Activated CD4-positive, alpha-beta T cell treated with anti-CD3 and anti-CD28 coated beads for 36 hours (primary cell): ENCODE data around the gene RAD51B. TPM values are rescaled to one million over a fixed set of nuclear protein-coding genes. Genes with fewer than 3 reads are reported as not detected.
"Not testable (repeated sequence)": the region's sequence is repeated elsewhere in the genome, so short reads cannot be mapped to it uniquely, and the experiment has no call there.

Source experiments
- ATAC-seq: fragments of 200-7000 bp; cut with Tn5 transposase; one replicate; pipeline ENCODE4 v1.10.0; 2021; ENCODE audit warnings: mild to moderate bottlenecking, moderate library complexity
- CTCF ChIA-PET: fragments of 350-600 bp; sonication (Branson Sonifier 250); formaldehyde crosslinking; loops from one replicate; lab custom pipeline; 2021; ENCODE audit warnings: antibody characterized with exemption; lab: Charles Lee
- POLR2A ChIA-PET: fragments of 350-600 bp; sonication (Branson Sonifier 250); formaldehyde crosslinking; loops from one replicate; lab custom pipeline; 2021; ENCODE audit warnings: antibody characterized with exemption, inconsistent platforms; lab: Charles Lee
- DNase-seq: peaks from one replicate; pipeline ENCODE4 v3.0.0-alpha.2; 2020
- H3K27ac Mint-ChIP-seq: one replicate; pipeline ENCODE4 v1.8.0; 2021; ENCODE audit warnings: mixed read lengths
- H3K27me3 Mint-ChIP-seq: one replicate; pipeline ENCODE4 v1.8.0; 2021; ENCODE audit warnings: mixed read lengths
- H3K36me3 Mint-ChIP-seq: one replicate; pipeline ENCODE4 v1.8.0; 2021; ENCODE audit warnings: low read depth, mixed read lengths
- H3K4me1 Mint-ChIP-seq: one replicate; pipeline ENCODE4 v1.8.0; 2021; ENCODE audit warnings: mixed read lengths
- H3K4me3 Mint-ChIP-seq: one replicate; pipeline ENCODE4 v1.8.0; 2021; ENCODE audit warnings: mild to moderate bottlenecking, moderate library complexity, mixed read lengths
- H3K9me3 Mint-ChIP-seq: one replicate; pipeline ENCODE4 v1.8.0; 2021; ENCODE audit warnings: low read depth, mixed read lengths
- intact Hi-C, 2 experiments: fragments of 100-400 bp; cut with DNase I in 1 of 2; cut with micrococcal nuclease in 1 of 2; formaldehyde crosslinking; loops; one replicate each; pipeline versions ENCODE4 v1.14.2 to v1.15.1; 2022 to 2024; cut with DNase I, micrococcal nuclease
- total RNA-seq, 2 experiments: library from RNA; stranded (reverse); gene quantifications; one replicate each; pipeline ENCODE4 v1.2.3, GENCODE V29; 2021

Gene RAD51B
- total RNA-seq, 2 experiments from 2014 or later: 26.4 to 39.9 TPM

DNA sequence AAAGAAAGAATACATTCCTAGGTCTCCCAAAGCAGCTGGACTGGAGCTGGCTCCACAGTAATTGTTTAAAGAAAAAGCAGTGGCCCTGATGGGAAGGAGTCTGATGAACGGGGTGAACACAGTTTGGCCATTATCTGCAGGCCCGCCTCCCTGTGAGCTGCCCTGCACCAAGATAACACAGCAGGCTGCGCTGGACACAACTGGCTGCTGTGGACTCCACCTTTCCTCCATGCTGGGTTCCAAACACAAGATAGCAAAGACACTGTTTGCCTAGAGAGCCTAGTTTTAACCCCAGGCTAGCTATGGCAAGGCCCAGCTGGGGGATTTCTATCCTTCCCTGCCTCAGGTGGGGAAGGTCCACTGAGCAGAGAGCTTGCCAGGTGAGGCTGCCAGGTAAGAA lies 938.7 kb downstream of the RAD51B start:
- intact Hi-C loops: no loop called here
- no peak for ATAC-seq
- Mint-ChIP-seq H3K9me3 (no peaks in the 10 kb centered on the region), H3K4me1 (peaks cover 7% of the 10 kb centered on the region), H3K27ac (no peak overlapping the region), H3K4me3 (no peak overlapping the region), H3K27me3 (no peaks in the 10 kb centered on the region), H3K36me3 (no peaks in the 10 kb centered on the region)
- CTCF ChIA-PET: interaction anchor here (1.0 to 1.3 kb wide), 2 partner anchors 31 to 38 kb away, joined by 7 read pairs; no protein-coding TSS in a partner anchor
- no peak for DNase-seq
- POLR2A ChIA-PET: no interaction called here

DNA sequence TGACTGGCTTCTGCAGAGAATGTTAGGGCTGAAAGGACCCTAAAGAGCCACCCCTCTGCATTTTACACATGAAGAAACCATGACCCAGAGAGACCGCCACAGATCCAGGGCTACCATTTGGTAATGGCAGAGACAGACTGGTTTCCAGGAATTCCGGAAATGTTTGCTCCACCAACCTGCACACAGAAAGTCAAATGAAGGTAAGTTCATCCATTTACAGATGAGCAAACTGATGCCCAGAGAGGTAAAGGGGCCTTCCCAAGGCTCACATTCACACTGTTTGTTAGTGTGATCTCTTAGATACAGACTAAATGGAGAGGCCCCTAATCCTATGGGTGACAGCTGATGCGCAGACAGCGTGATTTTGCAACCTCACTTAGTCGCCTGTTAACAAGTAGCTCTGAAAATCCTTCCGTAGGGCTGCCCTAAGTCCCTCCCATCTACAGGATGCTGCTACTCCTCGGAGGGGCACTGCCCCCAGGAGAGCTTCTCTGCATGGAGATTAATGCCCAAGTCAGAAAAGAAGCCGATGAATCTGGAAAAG lies 939.5 kb downstream of the RAD51B start:
- CTCF ChIA-PET: no interaction called here

DNA sequence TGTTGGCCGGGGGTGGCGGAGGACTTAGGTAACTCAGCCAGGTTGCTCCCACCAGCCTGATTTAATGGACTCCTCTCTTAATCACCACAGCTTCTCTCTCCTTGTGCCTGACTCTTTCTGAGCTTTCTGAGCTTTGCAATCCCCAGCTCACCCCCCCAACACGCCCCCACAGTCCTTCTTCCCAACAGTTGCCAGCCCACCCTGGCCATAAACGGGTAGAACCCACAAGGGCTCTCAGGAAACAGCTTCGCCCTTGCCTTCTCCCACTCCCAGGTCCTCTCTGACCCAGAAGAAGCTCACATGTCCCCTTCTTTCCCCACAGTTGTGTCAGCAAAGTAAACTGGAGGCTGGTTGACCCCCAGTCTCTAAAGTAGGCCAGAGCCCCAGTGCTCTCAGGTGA lies 940.4 kb downstream of the RAD51B start:
- Mint-ChIP-seq H3K27ac (no peak overlapping the region), H3K9me3 (no peaks in the 10 kb centered on the region), H3K4me3 (no peak overlapping the region), H3K27me3 (no peaks in the 10 kb centered on the region), H3K36me3 (no peaks in the 10 kb centered on the region), H3K4me1 (peaks cover 10% of the 10 kb centered on the region)
- intact Hi-C loops: no loop called here
- POLR2A ChIA-PET: interaction anchor here (0.6 kb wide), 1 partner anchor 82 kb away, joined by 3 read pairs; no protein-coding TSS in a partner anchor
- no peak for ATAC-seq
- no peak for DNase-seq
- CTCF ChIA-PET: interaction anchor here (0.7 kb wide), 1 partner anchor 312 kb away, joined by 3 read pairs; no protein-coding TSS in a partner anchor

More for the DNA sequence above, 939.5 kb downstream of the RAD51B start:
- POLR2A ChIA-PET: no interaction called here
- no peak for ATAC-seq
- H3K4me1 Mint-ChIP-seq: peaks cover 7% of the 10 kb centered on the region
- no peak for DNase-seq
- no peaks in the 10 kb centered on the region for H3K27me3 Mint-ChIP-seq
- H3K27ac Mint-ChIP-seq: no peak overlapping the region
- H3K36me3 Mint-ChIP-seq: no peaks in the 10 kb centered on the region
- H3K4me3 Mint-ChIP-seq: no peak overlapping the region
- no peaks in the 10 kb centered on the region for H3K9me3 Mint-ChIP-seq
- intact Hi-C loops: no loop called here

DNA sequence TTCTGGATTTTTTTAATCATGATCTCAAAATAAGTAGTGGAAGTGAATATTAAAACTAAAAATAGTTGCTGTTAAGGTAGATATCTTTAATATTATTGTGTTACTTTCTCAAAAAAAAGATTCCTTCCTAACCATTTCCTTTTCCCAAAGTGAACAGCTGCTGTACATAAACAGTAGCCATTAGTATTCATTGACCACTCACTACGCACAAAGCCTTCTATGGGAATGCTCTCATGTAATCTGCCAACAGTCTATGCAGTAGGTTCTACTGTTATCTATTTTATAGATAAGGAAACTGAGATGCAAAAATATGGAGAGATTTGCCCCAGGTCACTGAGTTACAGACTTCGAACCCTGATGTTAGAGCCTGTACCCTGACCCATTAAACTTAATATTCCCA lies 941.2 kb downstream of the RAD51B start:
- no peak overlapping the region for H3K4me3 Mint-ChIP-seq
- H3K27me3 Mint-ChIP-seq: no peaks in the 10 kb centered on the region
- H3K4me1 Mint-ChIP-seq: peaks cover 14% of the 10 kb centered on the region
- POLR2A ChIA-PET: no interaction called here
- H3K27ac Mint-ChIP-seq: no peak overlapping the region
- no peak for ATAC-seq
- intact Hi-C loops: no loop called here
- no peak for DNase-seq
- H3K36me3 Mint-ChIP-seq: no peaks in the 10 kb centered on the region
- no peaks in the 10 kb centered on the region for H3K9me3 Mint-ChIP-seq
- CTCF ChIA-PET: no interaction called here

DNA sequence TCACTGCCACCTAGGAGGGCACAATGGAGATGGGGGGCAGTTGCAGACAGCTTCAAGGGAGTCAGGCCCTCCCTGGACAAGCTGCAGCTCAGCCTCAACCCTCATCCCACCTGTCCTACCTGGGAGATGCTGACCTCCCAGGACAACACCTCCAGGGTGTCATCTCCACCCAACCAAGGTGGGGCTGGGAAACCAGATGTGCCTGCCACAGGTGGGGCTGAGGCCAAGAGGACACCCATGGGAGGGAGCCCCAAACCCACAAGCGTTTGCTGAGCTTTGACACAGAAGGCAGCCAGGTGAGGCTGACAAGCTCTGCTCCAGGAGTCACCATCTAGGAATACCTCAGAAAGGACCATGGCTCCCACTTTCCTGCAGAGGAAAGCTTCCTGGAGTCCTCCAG lies 941.8 kb downstream of the RAD51B start:
- POLR2A ChIA-PET: interaction anchor here (0.7 kb wide), 1 partner anchor 136 kb away, joined by 3 read pairs; no protein-coding TSS in a partner anchor
- Mint-ChIP-seq H3K4me1 (peaks cover 16% of the 10 kb centered on the region), H3K27me3 (no peaks in the 10 kb centered on the region), H3K27ac (no peak overlapping the region), H3K4me3 (no peak overlapping the region), H3K9me3 (no peaks in the 10 kb centered on the region), H3K36me3 (no peaks in the 10 kb centered on the region)
- CTCF ChIA-PET: interaction anchor here (0.9 to 1.1 kb wide), 2 partner anchors 9 to 243 kb away, joined by 3 read pairs; no protein-coding TSS in a partner anchor
- DNase-seq (no peak), ATAC-seq (no peak)
- intact Hi-C loops: no loop called here

DNA sequence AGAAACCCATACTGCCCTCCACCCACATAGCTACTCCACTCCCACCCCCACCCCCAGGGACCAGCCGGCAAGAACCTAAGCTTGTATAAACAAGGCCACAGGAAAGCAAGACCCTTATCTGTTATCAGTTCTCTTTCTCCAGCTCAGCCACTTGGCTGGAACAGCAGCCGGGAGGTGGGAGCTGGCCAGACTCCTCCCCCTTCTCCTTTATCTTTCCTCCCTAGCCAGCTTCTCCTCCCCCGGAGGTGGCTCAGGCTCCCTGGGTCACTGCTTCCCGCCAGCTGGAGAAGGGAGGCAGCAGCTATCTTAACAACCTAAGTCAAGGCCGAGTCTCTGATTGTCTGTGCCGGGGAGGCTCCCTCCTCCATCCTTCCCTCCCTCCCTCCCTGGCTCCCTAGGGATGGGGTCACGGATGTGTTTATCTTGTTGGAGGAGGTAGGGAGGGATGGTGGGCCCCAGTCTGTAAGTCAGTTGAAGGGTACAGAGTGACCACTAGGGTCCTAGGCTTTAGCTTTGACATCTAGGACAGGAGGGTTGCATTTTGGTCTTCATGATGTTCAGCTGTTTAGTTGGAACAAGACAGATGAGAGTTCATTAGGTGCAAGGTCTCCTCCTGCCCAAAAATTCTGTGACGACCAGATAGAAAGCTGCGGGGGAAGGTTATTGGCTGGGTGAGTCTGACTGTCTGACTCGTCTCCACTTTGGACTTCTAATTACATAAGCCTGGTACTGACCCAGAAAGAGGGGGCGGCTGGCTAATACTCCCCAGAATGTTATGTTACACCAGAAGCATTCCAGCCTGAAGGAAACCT lies 943.6 kb downstream of the RAD51B start:
- ChIA-PET CTCF (interaction anchor here (1.9 kb wide), 1 partner anchor 15 kb away, joined by 5 read pairs; no protein-coding TSS in a partner anchor), POLR2A (interaction anchor here (0.5 to 0.6 kb wide), 2 partner anchors 13 to 1002 kb away, joined by 3 to 6 read pairs; no protein-coding TSS in a partner anchor)
- ATAC-seq: no peak
- Mint-ChIP-seq H3K4me1 (peaks cover 18% of the 10 kb centered on the region), H3K27me3 (no peaks in the 10 kb centered on the region), H3K4me3 (no peak overlapping the region), H3K9me3 (no peaks in the 10 kb centered on the region), H3K36me3 (no peaks in the 10 kb centered on the region), H3K27ac (no peak overlapping the region)
- DNase-seq: no peak
- intact Hi-C loops: no loop called here

DNA sequence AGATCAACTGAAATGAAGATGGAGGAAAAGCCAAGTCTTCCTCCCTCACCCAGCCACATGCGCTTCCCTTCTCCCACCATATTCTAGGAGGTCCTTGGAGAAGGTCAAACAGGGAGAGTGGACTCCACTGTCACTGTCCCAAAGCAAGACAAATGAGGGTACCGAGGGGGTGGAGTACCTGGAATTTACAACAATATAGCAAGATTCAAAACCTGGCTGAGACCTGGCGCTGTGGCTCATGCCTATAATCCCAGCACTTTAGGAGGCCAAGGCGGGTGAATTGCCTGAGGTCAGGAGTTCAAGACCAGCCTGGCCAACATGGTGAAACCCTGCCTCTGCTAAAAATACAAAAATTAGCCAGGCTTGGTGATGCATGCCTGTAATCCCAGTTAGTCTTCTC lies 944.3 kb downstream of the RAD51B start:
- H3K27me3 Mint-ChIP-seq, DNase-seq, POLR2A ChIA-PET, H3K27ac Mint-ChIP-seq, H3K9me3 Mint-ChIP-seq, H3K4me3 Mint-ChIP-seq, H3K36me3 Mint-ChIP-seq, ATAC-seq, intact Hi-C loops: not testable (repeated sequence)
- peaks cover 18% of the 10 kb centered on the region for H3K4me1 Mint-ChIP-seq
- CTCF ChIA-PET: interaction anchor here (0.6 to 1.9 kb wide), 2 partner anchors 15 to 49 kb away, joined by 3 to 5 read pairs; no protein-coding TSS in a partner anchor

DNA sequence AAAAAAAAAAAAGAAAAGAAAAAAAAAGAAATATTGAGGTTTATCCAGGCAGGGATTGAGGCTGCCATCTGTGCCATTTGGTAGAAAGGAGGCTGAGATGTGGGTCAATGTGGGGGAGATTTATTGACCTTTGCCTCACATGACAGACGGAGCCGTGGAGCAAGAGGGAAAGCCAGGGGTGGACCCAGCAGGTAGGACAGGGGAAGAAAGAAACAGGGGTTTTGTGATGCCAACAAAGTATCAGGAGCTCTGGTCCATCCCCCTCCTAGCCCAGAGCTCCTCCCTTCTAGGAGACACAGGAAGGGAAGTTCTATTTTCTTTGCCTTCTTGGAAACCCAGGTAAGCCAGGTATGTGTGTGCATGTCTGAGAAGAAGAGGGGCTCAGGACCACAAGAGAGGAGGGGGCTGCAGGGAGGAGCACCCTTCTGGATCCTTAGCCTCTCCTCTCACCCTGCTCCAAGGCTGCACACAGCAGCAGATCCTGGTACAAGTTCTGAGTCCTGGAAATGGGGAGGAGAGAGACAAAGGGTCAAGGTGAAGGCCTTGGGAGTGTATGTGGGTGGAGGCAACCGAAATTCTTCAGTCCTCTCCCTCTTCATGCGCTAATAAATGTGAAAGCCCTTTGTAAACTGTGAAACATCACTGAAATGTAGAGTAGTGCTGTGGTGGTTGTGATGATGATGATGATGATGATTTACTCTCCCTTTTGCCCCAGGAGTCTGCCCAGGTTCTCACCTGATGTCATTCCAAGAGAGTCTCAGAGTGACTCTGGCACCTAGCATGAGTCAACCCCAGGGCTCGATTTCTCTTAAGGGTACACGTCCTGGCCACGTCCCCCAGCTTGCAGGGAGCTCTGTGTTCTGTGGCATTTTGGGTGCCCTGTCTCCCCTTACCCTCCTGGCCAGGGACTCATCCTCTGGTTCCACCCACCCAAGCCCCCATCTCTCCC lies 947.0 kb downstream of the RAD51B start:
- Mint-ChIP-seq H3K27me3 (no peaks in the 10 kb centered on the region), H3K36me3 (no peaks in the 10 kb centered on the region), H3K4me1 (peaks cover 36% of the 10 kb centered on the region), H3K9me3 (no peaks in the 10 kb centered on the region), H3K4me3 (no peak overlapping the region), H3K27ac (no peak overlapping the region)
- CTCF ChIA-PET: interaction anchor here (0.7 to 1.2 kb wide), 3 partner anchors 14 to 520 kb away, joined by 3 read pairs; no protein-coding TSS in a partner anchor
- DNase-seq (peak; percentile 36), ATAC-seq (peak; percentile 75)
- intact Hi-C loops: no loop called here
- POLR2A ChIA-PET: interaction anchor here (0.5 to 0.7 kb wide), 2 partner anchors 8 to 13 kb away, joined by 3 to 7 read pairs; no protein-coding TSS in a partner anchor

DNA sequence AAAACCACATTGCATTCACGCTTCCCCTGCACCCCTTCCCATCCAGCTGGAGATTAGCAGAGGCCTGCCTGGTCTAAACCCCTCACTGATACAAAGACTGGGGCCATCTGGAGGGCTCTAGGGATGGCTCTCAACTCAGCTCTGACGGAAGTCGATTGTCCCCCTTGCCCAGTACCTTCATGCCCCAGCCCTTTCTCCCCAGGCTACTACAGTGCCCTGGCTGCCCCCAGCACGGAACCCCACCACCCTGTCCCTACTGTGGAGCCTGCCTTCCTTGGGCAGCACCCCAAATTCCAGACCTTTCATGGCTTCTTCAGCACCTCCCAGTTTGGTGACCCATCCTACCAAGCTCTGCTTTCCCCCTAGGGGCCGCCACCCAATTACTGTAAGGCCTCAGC lies 947.7 kb downstream of the RAD51B start:
- POLR2A ChIA-PET: interaction anchor here (0.5 kb wide), 1 partner anchor 12 kb away, joined by 3 read pairs; no protein-coding TSS in a partner anchor
- peaks cover 41% of the 10 kb centered on the region for H3K4me1 Mint-ChIP-seq
- CTCF ChIA-PET: interaction anchor here (0.6 to 1.2 kb wide), 4 partner anchors 13 to 520 kb away, joined by 3 read pairs; no protein-coding TSS in a partner anchor

DNA sequence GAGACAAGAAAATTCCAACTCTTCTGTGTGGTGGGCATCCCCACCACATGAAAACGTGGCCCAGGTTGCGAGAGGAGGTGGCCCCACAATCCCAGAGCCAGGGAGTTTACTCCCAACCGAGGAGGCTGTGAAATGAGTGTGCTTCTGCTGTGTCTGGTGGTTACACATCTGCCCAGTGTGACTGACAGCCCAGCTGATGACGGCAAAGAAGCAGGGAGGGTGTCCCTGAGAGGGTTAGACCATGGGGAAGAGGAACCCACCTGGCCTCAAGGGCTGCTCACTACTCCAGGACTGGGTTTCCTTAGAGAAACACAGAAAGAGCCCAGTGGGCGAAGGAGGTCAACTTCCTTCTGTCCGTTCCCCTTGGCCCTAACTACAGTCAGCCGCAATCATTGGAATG lies 948.7 kb downstream of the RAD51B start:
- no peak for DNase-seq
- H3K4me1 Mint-ChIP-seq: peaks cover 51% of the 10 kb centered on the region
- POLR2A ChIA-PET: no interaction called here

More for the DNA sequence above, 947.7 kb downstream of the RAD51B start:
- H3K36me3 Mint-ChIP-seq: no peaks in the 10 kb centered on the region
- H3K4me3 Mint-ChIP-seq: no peak overlapping the region
- intact Hi-C loops: no loop called here
- no peaks in the 10 kb centered on the region for H3K9me3 Mint-ChIP-seq
- no peak overlapping the region for H3K27ac Mint-ChIP-seq
- no peaks in the 10 kb centered on the region for H3K27me3 Mint-ChIP-seq
- no peak for DNase-seq
- no peak for ATAC-seq

More for the DNA sequence above, 948.7 kb downstream of the RAD51B start:
- no peak overlapping the region for H3K4me3 Mint-ChIP-seq
- intact Hi-C loops: no loop called here
- H3K27me3 Mint-ChIP-seq: no peaks in the 10 kb centered on the region
- CTCF ChIA-PET: interaction anchor here (0.8 kb wide), 1 partner anchor 76 kb away, joined by 5 read pairs; no protein-coding TSS in a partner anchor
- no peak overlapping the region for H3K27ac Mint-ChIP-seq
- no peaks in the 10 kb centered on the region for H3K9me3 Mint-ChIP-seq
- ATAC-seq: no peak
- H3K36me3 Mint-ChIP-seq: no peaks in the 10 kb centered on the region
